Activated T-helper 9 cell treated with anti-CD3 and anti-CD28 coated beads, Interleukin-2, amount 50 U/mL, for 16 hours (primary cell): Measurements from ENCODE around the gene IPO11.
"Not testable (repeated sequence)": the region's sequence is repeated elsewhere in the genome, so short reads cannot be mapped to it uniquely, and the experiment has no call there.

Experiments used
- DNase-seq: peaks from one replicate; pipeline ENCODE4 v3.0.0-alpha.2; 2020; ENCODE audit warnings: low read depth

IPO11 gene

DNA sequence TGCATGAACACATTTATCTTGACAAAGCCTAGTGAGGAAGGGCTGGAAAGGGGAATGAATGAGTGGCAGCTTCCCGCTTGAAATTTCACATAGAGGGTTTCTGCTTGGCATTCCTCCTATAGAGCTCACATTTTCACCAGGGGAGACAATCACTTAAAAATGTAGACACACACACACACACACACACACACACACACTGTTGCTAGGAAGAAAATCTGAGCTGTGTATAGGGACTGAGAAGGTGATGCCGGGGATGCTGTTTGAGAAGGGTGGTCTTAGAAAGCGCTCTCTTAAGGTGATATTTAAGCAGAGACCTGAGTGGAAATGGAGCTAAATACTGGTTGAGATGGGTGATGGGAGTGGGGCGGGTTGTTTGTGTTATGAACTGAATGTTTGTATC is 236.5 kb downstream of the IPO11 start:
- DNase-seq: no peak

DNA sequence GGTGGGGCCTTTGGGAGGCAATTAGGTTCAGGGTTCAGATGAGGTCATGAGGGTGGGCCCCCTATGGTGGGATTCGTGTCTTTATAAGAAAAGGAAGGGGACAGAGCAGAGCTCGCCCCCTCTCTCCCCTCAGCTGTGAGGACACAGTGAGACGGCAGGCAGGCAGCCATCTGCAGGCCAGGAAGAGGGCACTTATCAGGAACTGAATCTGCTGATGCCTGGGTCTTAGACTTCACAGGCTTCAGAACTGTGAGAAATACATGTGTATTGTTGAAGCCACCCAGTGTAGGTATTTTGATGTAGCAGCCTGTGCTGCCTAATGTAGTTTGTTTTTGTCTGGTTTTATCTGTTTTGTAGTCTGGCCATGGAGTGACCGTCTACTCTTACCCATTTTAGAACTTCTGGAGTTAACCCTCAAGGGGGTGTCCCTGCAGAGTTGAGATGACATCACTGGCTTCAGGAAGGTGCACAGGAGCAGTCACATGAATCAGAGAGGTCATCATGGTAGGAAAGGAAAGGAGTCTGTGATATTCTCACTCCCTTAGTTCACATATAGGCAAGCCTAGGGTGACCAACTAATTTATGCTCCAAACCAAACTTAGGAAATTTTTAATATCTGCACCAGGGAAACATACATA is 237.0 kb downstream of the IPO11 start:
- DNase-seq: no peak

- DNase-seq: no peak
Observed at GRCh38 chr5:62650197-62650596, 237.6 kb downstream of the IPO11 start.

GRCh38 chr5:62652225-62652624 is 239.7 kb downstream of the IPO11 start:
- no peak for DNase-seq

DNA sequence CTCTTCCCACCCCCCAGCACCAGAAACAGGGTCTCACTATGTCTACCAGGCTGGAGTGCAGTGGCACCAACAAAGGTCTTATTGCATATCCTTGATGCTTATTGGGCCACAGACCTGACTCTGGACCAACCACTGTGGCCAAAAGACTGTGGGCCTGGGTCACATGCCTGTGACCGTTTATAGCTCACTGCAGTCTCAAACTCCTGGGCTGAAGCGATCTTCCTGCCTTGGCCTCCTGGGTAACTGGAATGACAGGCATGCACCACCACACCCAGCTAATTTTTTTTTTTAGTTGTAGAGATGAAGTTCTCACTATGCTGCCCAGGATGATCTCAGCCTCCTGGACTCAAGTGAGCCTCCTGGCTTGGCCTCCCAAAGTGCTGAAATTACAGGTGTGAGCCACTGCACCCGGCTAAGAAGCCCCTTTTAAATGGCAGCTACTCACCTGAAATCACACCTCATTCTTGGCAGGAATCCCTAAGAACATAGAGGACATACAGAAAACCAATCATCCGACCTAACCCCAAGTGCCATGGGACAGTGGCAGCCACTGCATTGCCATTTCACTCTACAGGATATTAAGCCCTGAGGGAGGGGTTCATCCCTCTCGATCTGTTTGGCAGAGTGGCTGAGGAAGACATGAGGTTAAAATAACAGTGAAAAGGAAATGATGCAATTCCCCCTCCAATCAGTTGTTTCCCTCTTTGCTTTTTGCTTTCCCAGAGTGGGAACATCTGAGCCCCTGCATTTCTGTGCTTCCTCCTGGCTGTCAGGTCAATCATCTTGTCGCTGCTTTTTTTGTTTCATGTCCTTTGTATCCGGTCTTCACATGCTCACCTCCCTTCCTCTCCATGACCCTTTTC is 240.7 kb downstream of the IPO11 start:
- DNase-seq: no peak

DNA sequence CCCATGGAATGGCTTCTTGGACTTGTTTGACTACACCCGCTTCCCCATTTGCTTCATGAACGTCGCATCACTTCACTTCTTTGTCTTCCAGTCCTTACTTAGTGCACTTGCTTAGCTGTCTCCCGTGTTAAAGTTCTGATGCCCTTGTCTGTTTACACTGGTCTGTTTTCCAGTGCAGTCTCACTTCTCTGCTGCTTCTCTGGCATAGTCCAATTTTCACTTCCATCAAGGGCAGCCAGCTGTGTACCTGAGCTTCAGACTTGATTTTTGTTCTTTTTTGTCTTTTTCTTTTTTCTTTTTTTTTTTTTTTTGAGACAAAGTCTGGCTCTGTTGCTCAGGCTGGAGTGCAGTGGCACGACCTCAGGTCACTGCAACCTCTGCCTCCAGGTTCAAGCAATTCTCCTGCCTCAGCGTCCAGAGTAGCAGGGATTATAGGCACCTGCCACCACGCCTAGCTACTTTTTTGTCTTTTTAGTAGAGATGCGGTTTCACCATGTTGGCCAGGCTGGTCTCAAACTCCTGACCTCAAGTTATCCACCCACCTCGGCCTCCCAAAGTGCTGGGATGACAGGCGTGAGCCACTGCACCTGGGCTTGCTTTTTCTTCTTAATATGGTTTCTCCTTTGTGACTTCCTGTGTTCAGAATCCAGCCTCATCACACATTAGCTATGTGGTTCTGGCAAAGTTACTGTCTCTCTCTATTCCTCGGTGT is 241.5 kb downstream of the IPO11 start:
- no peak for DNase-seq

DNA sequence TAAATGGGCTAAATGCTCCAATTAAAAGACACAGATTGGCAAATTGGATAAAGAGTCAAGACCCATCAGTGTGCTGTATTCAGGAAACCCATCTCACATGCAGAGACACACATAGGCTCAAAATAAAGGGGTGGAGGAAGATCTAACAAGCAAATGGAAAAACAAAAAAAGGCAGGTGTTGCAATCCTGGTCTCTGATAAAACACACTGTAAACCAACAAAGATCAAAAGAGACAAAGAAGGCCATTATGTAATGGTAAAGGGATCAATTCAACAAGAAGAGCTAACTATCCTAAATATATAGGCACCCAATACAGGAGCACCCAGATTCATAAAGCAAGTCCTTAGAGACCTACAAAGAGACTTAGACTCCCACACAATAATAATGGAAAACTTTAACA is 245.2 kb downstream of the IPO11 start:
- DNase-seq: not testable (repeated sequence)

DNA sequence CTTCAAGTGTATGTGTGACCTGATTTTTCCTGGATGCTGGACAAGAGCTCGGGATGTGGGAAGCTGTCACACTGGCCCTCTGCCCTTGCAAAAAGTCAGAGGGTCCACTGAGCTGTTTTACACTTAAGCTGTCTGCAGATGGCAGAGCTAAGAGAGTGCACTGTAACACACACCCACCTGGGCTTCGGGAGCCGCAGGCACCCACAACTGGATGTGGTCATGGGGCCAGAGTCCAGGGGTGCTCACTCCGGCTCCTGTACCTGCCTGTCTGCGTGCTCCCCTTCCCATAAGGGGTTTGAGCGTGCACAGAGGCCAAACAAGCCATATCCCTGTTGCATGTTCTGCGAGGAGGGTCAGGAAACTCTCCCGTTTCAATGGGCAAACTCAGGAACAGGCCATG is 248.6 kb downstream of the IPO11 start:
- DNase-seq: no peak

DNA sequence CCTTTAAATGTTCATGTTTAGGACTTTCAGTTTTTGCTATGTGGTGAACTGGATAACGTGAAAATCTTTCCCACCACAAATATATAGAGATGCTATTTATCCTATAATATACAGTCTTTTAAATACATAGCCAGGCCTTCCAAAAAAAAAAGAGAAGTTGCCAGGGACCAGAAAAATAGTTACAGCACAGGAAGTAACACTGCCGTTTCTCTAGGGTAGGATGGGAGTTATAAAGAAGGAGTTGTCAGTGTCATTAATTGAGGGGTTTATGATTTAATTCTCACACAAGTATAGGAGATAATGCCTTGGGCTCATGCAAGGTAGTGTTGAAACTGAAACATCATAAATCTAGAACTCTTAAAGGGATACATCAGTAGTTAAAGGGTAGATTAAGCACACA is 250.0 kb downstream of the IPO11 start:
- no peak for DNase-seq

- no peak for DNase-seq
Observed at GRCh38 chr5:62671479-62671878, 258.9 kb downstream of the IPO11 start.

DNA sequence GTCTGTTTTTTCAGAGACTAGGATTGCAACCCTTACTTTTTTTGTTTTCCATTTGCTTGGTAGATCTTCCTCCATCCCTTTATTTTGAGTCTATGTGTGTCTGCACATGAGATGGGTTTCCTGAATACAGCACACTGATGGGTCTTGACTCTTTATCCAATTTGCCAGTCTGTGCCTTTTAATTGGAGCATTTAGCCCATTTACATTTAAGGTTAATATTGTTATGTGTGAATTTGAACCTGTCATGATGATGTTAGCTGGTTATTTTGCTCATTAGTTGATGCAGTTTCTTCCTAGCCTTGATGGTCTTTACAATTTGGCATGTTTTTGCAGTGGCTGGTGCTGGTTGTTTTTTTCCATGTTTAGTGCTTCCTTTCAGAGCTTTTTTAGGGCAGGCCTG is 264.0 kb downstream of the IPO11 start:
- not testable (repeated sequence) for DNase-seq
